Body of pancreas (tissue), 4 donors: ENCODE measurements around the gene ATP10A.

ENCODE experiments used
- CTCF ChIP-seq, 7 experiments: fragments of 450-650 bp in 4 of 7; fragments of 200-600 bp in 3 of 7; sonication (generic) in 3 of 7; IDR thresholded peaks; one replicate each; pipeline ENCODE4 v1.5.1; 2016 to 2019; ENCODE audit warnings: antibody characterized with exemption in 7 of 7
- POLR2A ChIP-seq, 3 donors: fragments of 450-650 bp; IDR thresholded peaks; one replicate each; pipeline ENCODE4 v1.6.1; 2016; ENCODE audit warnings: antibody characterized with exemption in 3 of 3, mild to moderate bottlenecking in 2 of 3

GRCh38 chr15:25866251-25866650 is 3.1 kb upstream of the ATP10A start:
- no peak for TF ChIP-seq CTCF (IDR thresholded peaks at IDR 0.05)
- no peak for TF ChIP-seq POLR2A (IDR thresholded peaks at IDR 0.05)
